IPS-NIHi7 (cell line): ENCODE measurements around the gene ABI3.
A peak's percentile ranks its signal among the peaks of the same experiment; 100 is the strongest.

Experiments used
- DNase-seq: peaks from one replicate; pipeline ENCODE4 v3.0.0; 2012; ENCODE audit warnings: mixed read lengths; ENCODE audit errors: extremely low spot score

The ABI3 gene

GRCh38 chr17:49197346-49197998, 13.0 kb upstream of the ABI3 start:
- DNase-seq: peak; percentile 11

- no peak for DNase-seq
Observed at GRCh38 chr17:49198211-49198610, 12.3 kb upstream of the ABI3 start.

DNA sequence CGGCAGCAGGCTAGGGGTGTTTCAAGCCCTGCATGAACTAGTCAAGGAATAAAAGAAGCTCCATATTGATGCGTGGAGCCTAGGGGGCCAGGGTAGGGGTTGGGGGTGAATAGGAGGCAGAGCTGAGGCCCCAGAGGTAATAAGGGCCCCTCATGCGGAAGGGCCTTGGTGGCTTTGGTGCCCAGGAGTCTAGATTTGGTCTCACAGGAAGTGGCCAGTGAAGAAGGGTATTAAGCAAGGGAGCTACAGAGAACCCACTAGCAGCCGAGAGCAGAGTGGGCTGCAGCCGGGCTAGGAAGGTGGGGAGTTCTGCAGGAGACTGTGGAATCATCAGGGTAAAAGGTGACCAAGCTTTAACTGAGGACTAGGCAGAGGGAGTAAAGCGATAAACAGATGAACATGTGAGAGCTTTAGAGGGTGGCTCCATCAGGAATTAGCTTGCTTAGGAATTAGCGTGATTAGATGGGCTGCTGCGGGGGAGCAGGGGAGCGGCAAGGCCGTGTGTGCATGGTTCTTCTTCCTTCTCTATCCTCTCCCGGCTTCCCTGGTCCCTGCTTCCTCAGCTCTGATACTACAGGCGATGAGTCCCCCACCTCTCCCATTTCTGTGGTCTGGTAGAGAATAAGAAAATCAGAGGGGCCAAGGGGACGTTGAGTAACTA, 10.0 kb upstream of the ABI3 start:
- peak; percentile 5 for DNase-seq

DNA sequence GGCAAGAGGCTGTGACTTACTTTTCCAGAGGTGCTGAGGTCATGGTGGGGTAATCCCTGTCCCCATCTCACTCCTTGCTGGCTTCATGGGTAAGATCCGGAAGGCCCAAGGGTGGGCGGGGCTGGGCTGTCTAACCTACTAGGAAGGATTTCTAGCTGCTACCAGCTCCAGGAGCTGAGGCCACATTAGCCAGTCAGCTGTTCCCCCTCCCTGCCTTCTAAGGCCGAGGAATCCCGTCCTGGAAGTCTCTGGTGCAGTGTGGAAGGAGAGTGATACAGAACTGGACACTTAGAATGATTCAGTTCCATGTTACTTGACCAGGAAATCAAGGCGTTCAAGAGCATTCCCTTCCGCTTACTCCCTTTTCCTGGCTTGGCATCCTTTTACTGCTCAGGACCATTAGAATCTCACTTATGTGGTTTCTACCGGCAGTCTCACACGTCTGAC, 9.0 kb upstream of the ABI3 start:
- DNase-seq: peak; percentile 5

GRCh38 chr17:49203796-49204195, 6.7 kb upstream of the ABI3 start:
- no peak for DNase-seq

GRCh38 chr17:49204516-49204915, 6.0 kb upstream of the ABI3 start:
- DNase-seq: no peak

DNA sequence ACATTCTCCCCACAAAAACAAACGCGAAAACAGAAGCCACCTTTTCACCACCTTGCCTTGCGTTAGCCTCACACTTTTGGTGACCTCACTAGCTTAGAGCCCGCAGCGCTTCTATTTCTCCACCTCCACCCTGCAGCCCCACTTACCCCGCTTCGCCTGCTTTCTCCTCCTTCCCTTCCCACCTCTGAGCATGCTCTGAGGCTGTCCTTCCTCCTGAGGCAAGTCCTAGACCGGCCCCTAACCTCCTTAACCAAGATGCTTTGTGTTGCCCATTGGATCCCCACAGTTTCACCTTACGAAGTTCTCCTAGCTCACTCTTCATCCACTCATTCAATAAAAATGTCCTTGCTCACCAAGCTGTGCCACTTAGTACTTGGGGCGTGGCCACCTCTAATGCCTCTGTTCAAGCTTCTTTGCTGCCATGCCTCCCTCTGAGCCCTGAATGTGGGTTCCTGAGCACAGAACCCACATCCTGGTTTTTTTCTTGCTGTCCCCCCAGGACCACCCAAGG, 1.4 kb upstream of the ABI3 start:
- DNase-seq: no peak

DNA sequence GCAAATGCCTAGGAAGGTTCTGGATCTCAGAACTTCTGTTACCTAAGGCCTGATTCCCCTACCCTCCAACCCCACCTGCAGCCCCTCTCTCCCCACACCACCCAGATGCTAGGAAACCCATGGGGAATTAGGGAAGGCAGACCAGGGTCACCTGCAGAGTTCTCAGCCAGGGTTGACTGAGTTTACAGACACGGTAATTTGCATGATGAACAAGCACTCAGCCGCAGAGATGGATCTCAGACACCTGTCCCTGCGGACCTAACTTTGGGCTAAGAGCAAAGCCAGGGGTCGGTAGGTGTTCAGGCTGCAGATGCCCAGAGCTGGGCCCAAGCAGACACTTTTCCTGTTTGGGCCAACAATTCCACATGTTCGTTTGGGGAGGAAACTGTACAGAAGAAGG, 2.9 kb downstream of the ABI3 start:
- no peak for DNase-seq

GRCh38 chr17:49213847-49214246, 3.3 kb downstream of the ABI3 start:
- no peak for DNase-seq

DNA sequence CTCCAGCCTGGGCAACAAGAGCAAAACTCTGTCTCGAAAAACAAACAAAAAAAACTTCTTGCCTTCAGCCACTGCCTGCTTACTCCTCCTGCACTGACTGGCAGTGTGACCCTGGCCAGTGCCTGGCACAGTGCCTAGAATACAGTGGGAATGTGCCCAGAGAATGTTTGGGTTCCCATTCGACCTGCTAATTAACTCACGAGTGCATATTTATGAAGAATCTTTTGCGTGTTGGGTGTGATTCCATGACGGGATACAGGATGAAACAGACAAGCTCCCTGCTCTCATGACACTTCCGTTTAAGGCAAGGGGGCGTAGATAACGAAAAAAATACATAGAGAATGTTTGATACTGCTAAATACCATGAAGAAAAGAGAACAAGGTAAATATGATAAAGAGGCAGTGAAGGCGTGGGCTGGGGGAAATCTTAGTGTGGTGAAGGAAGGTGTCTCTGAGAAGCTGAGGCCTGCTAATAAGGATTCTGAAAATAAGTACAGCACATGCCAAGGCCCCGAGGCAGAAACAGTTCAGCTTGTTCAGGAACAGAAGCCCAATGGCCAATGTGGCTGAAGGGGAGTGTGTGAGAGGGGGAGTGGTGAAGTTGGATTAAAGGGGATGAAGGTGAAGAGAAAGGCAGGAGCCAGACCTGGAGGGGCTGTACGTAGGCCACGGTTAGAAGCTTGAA, 4.3 kb downstream of the ABI3 start:
- no peak for DNase-seq

DNA sequence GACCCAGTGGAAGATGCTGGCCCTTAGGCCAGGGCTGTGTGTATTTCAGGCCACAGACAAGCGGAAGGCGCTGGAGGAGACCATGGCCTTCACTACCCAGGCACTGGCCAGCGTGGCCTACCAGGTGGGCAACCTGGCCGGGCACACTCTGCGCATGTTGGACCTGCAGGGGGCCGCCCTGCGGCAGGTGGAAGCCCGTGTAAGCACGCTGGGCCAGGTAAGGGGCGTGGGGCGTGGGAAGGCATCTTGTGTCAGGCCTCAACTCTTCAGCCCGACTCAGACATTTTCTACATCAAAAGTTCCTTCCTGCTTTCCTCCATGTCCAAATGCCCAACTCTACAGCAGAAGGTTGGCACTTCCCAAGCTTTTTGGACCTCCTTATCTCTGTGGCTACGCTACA, 6.0 kb downstream of the ABI3 start:
- no peak for DNase-seq

DNA sequence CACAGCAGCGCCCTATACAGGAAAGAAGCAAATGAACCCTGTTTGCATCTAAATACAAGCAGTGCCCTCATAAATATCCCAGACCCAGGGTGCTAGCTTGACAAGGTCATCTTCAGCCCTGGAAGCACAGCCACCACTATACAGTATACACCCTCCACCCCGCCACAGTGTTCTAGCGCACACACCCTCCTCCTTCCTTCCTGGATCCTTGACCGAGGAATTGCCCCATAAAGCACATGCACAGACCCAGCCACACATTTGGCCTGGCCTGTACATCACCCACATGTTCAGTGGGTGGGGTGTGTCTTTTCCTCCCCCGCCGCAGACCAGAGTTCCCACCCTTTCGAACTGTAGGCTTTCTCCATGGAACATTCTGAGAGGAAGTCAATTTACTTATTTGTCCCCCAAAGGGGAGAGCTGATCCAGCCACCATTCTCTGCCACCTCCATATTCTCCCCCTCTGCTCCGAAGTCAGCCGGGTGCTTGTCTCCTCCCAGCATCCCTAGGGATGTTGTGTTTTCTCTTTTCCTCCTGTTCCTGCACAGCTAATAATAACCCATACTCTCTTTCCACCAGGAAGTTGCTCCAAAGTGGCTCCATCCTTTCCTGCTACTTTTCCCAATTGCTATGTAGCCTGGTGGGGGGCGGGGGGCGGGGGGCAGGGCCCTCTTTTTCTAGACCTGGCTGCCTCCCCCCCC, 6.6 kb downstream of the ABI3 start:
- no peak for DNase-seq

- no peak for DNase-seq
Observed at GRCh38 chr17:49217651-49218413, 7.3 kb downstream of the ABI3 start.

DNA sequence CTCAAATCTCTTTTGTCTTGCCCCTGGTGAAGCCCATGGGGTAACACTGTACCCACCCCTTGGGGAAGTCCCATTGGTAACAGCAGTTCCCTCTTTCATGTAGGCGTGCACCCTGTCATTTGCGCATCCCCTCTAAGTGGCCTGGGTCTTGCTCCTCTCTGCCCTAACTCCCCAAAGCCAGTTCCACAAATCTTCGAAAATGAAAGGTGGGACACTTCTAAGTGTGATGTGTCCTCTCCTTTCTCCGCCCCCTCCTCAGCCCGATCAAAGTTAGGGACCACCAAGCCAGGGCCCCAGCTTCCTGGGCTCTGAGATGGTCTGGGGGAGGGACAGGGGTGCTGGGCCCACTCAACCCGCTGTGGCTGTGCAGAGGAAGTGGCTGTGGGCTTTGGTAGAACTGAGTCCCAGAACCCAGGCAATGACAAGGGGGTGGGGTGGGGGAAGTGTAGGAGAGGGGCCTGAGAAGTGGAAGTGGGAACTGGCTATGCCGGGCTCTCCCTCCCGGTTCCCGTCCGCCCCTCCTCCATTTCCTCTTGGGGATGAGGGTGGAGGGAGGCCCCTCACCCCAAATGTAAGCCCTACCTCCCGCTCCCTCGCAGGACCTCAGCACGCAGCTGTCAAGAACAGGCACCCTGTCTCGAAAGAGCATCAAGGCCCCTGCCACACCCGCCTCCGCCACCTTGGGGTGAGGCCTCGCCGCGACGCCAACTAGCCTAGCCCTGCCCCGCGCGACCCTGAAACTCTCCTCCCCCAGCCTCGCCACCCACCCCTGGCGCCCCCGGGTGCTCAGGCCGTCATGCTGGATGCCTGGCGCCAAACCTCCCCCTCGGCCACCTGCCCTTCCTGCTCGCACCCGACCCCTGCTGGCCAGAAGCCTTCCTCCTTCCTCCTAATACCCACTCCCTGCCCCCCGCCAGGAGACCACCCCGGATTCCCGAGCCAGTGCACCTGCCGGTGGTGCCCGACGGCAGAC, 8.7 kb downstream of the ABI3 start:
- DNase-seq: peak; percentile 65

DNA sequence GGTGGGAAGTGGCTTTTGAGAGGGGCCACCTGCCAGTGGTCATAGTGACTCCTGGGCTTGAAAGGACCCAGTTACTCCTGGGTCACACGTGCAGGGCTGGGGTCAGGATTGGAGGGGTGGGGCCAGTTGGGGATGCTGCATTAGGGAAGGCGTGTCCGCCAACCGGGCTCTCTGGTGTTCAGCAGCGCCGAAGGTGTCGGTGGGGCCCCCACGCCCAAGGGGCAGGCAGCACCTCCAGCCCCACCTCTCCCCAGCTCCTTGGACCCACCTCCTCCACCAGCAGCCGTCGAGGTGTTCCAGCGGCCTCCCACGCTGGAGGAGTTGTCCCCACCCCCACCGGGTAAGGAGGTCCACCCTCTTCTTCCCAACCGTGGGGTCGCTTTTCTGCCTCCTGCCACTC, 9.5 kb downstream of the ABI3 start:
- DNase-seq: no peak

GRCh38 chr17:49223168-49223516, 12.6 kb downstream of the ABI3 start:
- DNase-seq: no peak

- DNase-seq: peak; percentile 82
Observed at GRCh38 chr17:49223517-49224197, 13.2 kb downstream of the ABI3 start.

GRCh38 chr17:49224198-49224996, 13.9 kb downstream of the ABI3 start:
- DNase-seq: peak; percentile 41

DNA sequence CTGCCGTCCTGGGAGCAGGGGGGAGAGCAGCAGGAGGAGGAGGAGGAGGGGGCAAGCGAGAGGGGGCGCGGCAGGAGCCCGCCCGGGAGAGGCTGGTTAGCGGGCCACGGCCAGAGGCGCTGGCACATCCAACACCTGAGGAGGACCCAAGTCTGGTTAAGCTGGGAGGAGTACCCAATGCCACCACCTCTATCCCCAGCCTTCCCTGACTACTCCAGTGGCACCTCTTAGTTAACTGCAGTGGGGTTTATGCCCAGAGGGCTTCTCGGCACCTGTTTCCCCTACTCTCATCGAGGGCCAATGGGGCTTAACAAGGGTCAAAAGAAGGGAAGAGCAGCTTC, 14.5 kb downstream of the ABI3 start:
- DNase-seq: no peak
